Stimulated activated CD4-positive, alpha-beta T cell treated with anti-CD3 and anti-CD28 coated beads, Interleukin-12 subunit alpha, Interleukin-12 subunit beta, amount 100 ng/mL, for 24 hours (primary cell): ENCODE data around the gene CLNS1A.
"Not testable (repeated sequence)": the region's sequence is repeated elsewhere in the genome, so short reads cannot be mapped to it uniquely, and the experiment has no call there.

Experiments
- DNase-seq, 2 experiments: peaks; one replicate each; pipeline ENCODE4 v3.0.0-alpha.2; 2020; ENCODE audit warnings: low read depth in 2 of 2

The CLNS1A gene

GRCh38 chr11:77637345-77638165 lies at the start of gene CLNS1A:
CLNS1A (minus strand) TSS chr11:77637794; CDS start chr11:77637714, 80 bp downstream.
- DNase-seq = peak; percentile 65 to 75

GRCh38 chr11:77687088-77687487 lies 49.5 kb upstream of the CLNS1A start:
- DNase-seq = no peak

- DNase-seq = no peak
Measured at GRCh38 chr11:77677138-77677537, 39.5 kb upstream of the CLNS1A start.

DNA sequence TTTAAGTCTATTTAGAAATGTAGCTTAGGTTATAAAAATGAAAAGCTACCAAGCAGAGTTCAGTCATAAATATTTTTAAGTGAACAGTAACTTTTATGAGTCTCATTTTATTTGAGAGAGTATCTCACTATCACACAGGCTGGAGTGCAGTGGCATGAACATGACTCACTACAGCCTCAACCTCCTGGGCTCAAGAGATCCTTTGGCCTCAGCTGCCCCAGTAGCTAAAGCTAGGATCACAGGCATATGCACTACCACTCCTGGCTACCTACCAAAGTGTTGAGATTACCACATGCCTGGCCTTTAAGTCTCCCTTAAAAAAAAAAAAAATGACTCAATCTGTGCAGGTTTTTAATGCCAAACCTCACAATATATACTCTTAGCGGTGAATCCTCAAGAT lies 34.7 kb upstream of the CLNS1A start:
- no peak for DNase-seq

- DNase-seq = no peak
Measured at GRCh38 chr11:77669848-77670511, 32.4 kb upstream of the CLNS1A start.

- DNase-seq = no peak
Measured at GRCh38 chr11:77668760-77669159, 31.2 kb upstream of the CLNS1A start.

GRCh38 chr11:77665240-77665965 lies 27.8 kb upstream of the CLNS1A start:
- DNase-seq = no peak

- DNase-seq = no peak
Measured at GRCh38 chr11:77661670-77662069, 24.1 kb upstream of the CLNS1A start.

DNA sequence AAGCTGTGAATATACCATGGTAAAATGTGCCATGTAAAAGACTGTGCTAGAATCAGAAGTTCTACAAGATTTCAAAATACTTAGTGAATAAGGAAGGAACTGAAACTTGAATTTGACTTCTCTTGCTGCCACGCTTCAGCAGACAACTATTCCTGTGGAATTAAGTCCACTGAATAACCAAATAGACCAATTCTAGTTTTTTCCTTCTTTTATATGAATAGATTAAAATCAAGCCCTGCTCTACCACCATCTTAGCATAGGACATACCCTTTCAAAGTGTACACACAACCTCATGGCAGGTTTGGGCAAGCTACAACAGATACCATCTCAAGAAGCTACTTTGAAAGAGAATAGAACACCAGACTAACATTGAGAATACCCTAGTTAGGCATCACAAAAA lies 23.4 kb upstream of the CLNS1A start:
- no peak for DNase-seq

- no peak for DNase-seq
Measured at GRCh38 chr11:77658213-77659013, 20.8 kb upstream of the CLNS1A start.

GRCh38 chr11:77656362-77656761 lies 18.8 kb upstream of the CLNS1A start:
- DNase-seq = no peak

- no peak for DNase-seq
Measured at GRCh38 chr11:77654770-77655434, 17.3 kb upstream of the CLNS1A start.

GRCh38 chr11:77650123-77650522 lies 12.5 kb upstream of the CLNS1A start:
- no peak for DNase-seq

DNA sequence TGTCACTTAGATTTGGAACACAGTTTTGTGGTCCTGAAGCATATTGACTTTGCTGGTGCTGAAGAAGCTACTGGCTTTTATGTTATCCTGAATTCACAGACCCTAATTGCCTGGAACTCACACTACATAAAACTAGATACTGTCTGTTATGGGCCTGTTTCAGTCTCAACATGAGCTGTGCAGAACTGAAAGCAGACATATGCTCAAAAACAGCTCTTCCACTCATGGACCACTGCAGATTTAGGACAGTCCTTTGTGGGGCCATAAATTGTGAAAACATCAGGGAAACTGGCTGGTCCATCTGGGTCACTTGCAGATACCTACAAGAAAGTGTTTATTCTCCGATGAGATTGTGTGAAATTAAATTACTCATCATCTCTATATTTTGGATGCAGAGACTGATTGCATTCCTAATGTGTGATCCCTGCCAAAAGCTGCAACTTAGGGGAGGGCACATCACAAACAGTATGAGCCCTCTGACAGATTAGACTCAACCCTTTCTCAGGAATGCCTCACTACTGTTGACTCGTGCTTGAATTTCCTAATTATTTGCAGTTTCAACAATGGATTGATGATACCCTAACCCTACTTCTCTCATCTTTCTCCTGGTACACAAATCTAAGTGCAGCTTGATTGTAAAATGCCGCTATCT lies 10.2 kb upstream of the CLNS1A start:
- no peak for DNase-seq

DNA sequence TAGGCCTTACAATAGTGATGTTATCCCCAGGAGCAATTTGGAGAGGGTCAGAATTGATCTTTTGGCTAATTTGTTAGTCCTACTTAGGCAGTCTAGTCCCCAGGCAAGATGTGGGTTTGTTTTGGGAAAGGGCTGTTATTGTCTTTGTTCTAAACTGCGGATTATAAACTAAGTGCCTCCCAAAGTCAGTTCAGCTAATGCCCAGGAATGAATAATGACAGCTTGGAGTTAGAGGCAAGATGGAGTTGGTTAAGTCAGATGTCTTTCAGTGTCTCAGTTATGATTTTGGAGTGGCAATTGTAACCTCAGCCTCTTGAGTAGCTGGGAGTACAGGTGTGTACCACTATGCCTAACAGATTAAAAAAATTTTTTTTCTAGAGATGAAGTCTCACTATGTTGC lies 7.3 kb upstream of the CLNS1A start:
- DNase-seq = no peak

- DNase-seq = no peak
Measured at GRCh38 chr11:77642228-77642627, 4.6 kb upstream of the CLNS1A start.

- no peak for DNase-seq
Measured at GRCh38 chr11:77636731-77637344, 756 bp downstream of the CLNS1A start.

DNA sequence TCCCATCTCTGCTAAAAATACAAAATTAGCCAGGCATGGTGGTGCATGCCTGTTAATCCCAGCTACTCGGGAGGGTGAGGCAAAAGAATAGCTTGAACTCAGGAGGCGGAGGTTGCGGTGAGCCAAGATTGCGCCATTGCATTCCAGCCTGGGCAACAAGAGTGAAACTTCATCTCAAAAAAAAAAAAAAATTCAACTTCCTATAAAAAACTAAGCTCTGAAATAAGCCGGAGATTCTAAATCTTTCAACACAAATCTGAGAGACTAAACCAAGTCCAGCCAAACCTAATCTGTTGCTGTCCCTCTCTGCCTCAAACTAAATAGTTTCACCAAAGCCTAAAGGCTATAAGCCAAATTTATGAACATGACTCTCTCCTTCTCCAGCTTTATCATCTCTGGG lies 3.7 kb downstream of the CLNS1A start:
- not testable (repeated sequence) for DNase-seq

DNA sequence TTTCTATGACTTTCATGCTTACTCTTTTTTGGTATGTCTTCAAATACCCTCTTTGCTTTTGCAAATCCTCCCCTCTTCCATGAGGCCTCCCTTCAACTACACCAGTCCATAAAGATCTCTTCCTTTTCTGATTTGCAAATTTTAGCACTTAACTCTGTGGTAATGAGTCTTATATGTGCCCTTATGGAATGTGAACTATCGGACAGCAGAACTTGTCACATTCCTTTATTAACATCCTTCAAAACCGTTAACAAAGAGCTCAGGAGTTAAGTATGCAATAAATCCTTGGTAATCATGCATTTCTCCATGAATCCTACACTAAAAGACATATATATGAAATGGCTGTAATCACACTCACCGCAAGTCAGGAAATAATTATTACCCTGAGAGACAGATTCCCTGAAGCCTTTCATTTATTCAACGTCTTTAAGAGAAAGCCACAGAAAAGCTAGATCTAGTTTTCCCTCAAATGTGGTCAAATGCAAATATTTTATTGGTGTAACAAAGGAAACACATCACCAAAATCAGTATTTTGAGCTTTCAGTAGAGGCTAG lies 7.4 kb downstream of the CLNS1A start:
- no peak for DNase-seq
